GM19351 (cell line): Measurements from ENCODE around the gene CTRL.
"Not testable (repeated sequence)": the region's sequence is repeated elsewhere in the genome, so short reads cannot be mapped to it uniquely, and the experiment has no call there.

Experiments used
- ATAC-seq: cut with Tn5 transposase; IDR thresholded peaks from one replicate; pipeline ENCODE4 v1.9.1; 2021; ENCODE audit warnings: mild to moderate bottlenecking, moderate library complexity; ENCODE audit not compliant: unreplicated experiment

Gene CTRL

DNA sequence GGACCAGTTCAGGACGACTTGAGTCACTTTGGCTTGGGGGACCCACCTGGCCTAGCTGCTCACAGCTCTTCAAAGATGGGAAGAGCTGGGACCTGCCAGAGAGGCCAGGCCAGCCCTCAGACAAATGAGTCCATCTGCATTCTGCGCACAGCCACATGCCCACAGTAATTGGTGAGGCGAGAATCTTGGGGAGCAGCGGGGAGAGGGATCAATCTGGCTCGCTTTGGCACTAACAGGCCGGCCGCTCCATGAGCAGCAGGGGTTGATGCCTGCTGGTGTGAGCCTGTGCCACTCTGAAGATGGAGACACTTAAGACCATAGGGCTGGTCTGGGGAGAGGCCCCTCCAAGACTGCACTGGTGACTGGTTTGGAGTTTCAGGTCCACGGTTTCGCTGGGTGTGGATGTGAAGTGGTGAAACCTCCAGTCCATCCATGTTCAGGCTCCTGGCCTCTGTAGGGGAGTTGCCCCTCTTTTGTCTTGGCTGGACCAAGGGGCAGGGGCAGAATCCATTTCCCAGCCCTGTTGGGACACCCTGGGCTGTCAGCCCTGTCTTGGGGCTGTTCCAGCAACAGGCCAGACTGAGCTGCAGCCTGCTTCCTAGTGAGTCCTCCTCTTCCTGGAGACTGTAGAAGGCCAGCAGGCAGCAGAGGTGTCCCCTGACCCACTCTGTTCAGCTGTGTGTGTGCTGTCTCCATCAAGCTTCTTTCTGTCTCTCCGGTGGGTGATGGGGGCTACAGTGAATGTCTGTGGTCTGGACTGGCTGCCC is 7.3 kb downstream of the CTRL start:
- no peak for ATAC-seq

DNA sequence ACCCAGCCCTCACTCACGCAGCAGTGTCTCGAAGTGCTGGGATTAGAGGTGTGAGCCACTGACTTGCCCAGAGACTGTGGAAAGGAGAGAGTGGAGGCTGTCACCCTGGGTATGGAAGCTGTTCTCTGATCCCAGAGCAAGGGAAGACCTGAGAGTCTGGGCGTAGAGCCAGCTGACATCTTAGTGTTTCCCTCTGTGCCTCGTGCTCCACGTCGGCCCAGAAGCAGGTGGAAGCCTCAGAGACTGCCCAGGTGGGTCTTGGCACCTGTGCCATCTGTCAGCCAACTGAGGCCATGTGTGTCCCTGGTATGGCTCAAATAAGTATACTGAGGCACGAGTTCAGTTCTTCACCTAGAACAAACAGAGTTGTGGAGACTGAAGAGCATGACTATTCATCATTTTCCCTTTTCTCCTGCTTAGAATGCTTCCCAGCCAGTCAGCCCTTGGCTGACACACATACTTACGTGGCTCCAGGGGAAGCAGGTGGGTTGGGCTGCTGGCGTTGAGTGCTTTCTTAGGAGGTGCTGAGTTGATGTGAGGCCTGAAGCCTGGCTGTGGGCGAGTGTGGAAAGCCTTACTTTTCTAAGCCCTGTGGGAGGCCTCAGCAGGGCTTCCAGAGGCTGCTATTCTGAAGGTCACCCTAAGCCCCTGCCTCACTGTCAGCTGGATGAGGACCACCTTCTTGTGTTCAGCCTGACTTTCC is 8.1 kb downstream of the CTRL start:
- ATAC-seq, result no peak

- ATAC-seq, result no peak
These were observed 8.9 kb downstream of the CTRL start for GRCh38 chr16:67922740-67923139.

GRCh38 chr16:67922221-67922620 is 9.4 kb downstream of the CTRL start:
- no peak for ATAC-seq

- ATAC-seq, result no peak
These were observed 11.9 kb downstream of the CTRL start for GRCh38 chr16:67919622-67920221.

DNA sequence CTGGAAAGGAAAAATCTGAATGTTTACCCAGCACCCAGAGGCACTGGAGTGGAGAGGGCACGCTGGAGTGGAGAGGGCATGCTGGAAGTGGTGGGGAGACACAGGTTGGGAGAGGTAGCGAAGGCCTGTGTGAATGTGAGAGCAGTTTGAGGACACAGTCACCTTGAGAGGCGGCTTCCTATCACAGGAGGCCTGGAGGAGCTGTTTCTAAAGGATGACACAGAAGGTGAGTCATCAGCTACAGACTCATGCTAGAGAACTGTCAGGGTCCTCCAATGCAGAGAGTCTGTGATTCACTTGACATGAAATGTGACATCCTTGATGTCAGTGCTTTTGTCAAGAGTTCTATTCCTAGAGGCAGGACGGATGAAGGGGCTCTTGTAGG is 13.8 kb downstream of the CTRL start:
- no peak for ATAC-seq

GRCh38 chr16:67917140-67917851 is 14.4 kb downstream of the CTRL start:
- ATAC-seq, result no peak

GRCh38 chr16:67915831-67916723 is 15.6 kb downstream of the CTRL start:
- no peak for ATAC-seq

DNA sequence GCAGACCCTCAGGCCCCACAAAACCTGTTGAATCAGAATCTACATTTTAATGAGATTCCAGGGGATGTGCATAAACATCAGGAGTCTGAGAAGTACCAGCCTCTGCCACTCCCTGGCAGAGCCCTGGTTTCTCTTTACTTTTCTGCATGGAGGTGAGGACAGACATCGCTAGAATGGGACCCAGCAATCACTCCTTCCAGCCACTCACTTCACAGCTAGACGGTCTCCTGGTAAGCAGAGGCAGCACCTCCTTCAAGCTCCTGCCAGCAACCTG is 16.2 kb downstream of the CTRL start:
- ATAC-seq, result not testable (repeated sequence)

DNA sequence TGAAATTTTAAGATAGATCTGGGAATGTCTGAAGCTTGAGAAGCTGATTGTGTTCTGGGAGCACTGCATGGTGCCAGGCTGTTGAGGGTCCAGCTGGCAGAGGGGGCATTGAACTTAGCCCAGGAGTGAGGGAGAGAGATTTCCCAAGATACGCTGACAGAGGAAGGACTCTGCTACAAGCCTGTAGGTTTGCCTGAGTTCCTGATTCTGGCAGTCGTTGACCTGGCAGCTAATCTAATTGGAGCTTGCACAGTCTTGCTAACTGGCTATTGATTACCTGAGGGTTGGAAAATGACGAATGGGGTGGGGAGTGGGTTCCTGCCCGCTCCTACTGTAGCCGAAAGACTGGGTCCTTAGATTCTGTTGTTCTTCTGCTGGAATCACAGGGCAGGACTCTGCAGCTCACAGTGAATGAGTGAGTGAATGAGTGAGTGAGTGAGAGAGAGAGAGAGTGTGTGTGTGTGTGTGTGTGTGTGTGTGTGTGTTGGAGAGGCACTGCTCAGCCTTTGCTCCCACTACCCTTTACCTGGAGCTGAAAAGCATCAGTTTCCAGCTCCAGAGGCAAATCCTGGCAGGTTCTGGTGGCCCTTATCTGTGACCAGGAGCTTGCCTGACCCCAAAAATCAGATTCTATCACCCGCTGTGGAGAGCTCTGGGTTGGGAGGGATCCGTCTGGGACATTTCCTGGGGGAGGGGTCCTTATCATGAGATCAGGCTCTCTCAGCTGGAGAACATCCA is 16.7 kb downstream of the CTRL start:
- ATAC-seq, result no peak

- no peak for ATAC-seq
These were observed 21.5 kb downstream of the CTRL start for GRCh38 chr16:67910158-67910557.

DNA sequence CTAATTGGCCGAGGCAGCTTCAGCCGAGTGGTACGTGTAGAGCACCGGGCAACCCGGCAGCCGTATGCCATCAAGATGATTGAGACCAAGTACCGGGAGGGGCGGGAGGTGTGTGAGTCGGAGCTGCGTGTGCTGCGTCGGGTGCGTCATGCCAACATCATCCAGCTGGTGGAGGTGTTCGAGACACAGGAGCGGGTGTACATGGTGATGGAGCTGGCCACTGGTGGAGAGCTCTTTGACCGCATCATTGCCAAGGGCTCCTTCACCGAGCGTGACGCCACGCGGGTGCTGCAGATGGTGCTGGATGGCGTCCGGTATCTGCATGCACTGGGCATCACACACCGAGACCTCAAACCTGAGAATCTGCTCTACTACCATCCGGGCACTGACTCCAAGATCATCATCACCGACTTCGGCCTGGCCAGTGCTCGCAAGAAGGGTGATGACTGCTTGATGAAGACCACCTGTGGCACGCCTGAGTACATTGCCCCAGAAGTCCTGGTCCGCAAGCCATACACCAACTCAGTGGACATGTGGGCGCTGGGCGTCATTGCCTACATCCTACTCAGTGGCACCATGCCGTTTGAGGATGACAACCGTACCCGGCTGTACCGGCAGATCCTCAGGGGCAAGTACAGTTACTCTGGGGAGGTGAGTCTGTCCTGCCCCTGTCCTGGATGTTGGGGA is 22.5 kb downstream of the CTRL start:
- no peak for ATAC-seq

DNA sequence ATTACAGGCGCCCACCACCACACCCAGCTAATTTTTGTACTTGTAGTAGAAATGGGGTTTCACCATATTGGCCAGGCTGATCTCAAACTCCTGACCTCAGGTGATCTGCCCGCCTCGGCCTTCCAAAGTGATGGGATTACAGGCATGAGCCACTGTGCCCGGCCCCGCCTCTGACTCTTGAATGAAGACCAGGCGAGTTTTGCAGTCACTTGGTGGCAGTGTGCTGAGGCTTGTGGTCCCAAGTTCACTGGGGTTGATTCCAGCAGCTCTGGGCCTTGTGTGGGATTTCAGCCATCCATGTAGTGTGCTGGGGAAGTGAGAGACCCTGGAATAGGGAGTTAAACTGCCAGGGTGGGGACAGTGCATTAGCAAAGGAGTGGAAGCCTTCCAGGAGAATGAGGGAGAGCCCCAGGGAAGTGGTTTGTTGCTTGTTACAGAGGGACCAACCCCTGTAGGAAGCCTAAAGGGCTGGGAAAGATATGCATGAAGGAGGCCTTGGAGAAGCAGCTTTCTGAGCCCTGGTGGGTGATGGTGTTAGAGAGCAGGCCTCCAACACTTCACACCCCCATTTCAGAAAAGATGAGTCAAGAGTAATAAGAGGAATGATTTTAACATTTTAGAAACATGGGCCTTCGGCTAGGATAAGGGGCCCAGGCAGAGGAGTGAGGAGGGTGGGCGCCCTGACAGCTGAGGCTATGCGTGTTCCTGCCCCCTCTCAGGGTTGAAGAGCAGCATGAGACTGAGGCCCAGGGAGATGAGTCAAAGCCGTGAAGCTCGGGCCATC is 24.1 kb downstream of the CTRL start:
- ATAC-seq, result no peak

- ATAC-seq, result no peak
These were observed 28.8 kb downstream of the CTRL start for GRCh38 chr16:67902831-67903230.

DNA sequence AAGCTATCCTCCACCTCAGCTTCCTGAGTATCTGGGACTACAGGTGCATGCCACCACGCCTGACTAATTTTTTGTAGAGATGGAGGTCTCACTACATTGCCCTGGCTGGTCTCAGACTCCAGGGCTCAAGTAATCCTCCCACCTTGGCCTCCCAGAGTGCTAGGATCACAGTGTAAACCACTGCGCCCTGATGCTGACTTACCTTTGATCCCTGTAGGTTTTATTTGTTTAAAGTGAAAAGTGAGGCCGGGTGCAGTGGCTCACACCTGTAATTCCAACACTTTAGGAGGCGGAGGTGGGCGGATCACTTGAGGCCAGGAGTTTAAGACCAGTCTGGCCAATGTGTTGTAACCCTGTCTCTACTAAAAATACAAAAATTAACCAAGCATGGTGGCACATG is 29.9 kb downstream of the CTRL start:
- ATAC-seq, result no peak

DNA sequence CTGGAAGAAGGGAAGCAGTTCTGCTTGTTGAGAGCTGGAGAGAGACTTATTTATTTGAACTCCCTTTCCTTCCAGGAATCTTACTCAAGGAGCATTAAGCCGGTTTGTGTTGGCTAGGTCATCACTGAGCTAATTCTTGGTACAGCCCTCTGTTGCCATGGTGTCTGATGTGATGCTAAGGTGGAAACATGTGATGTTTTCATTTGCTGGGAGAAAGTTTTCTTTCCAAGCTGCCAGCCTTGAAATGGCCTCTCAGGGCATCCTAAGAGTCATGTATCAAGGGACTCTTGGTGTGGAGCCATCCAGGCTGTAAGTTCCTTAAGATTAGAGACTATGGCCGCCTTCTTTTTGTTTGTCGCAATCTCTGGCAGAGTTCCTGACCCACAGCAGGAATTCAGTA is 34.4 kb downstream of the CTRL start:
- ATAC-seq, result no peak

GRCh38 chr16:67893743-67894399 is 37.8 kb downstream of the CTRL start:
- no peak for ATAC-seq
